Parathyroid adenoma (tissue), 2 donors: ENCODE measurements around the gene HTRA1.

Experiments
- H2AFZ ChIP-seq: fragments of 300-600 bp; sonication (generic); one replicate; pipeline ENCODE4 v1.7.0; 2017; ENCODE audit warnings: antibody characterized with exemption, mild to moderate bottlenecking
- H3K27ac ChIP-seq: fragments of 300-600 bp; sonication (generic); one replicate; pipeline ENCODE4 v1.7.0; 2017
- H3K27me3 ChIP-seq: fragments of 300-600 bp; sonication (generic); one replicate; pipeline ENCODE4 v1.7.0; 2017; ENCODE audit warnings: low read length; ENCODE audit not compliant: control insufficient read depth, insufficient read depth
- H3K36me3 ChIP-seq: fragments of 300-600 bp; sonication (generic); one replicate; pipeline ENCODE4 v1.7.0; 2017; ENCODE audit warnings: low read length; ENCODE audit not compliant: control insufficient read depth, insufficient read depth
- H3K4me1 ChIP-seq: fragments of 300-600 bp; sonication (generic); one replicate; pipeline ENCODE4 v1.7.0; 2017; ENCODE audit warnings: control low read depth
- H3K4me2 ChIP-seq: fragments of 300-600 bp; sonication (generic); one replicate; pipeline ENCODE4 v1.7.0; 2017; ENCODE audit warnings: low read length
- H3K4me3 ChIP-seq: fragments of 300-600 bp; sonication (generic); one replicate; pipeline ENCODE4 v1.7.0; 2017; ENCODE audit warnings: low read depth, low read length
- H3K79me2 ChIP-seq: fragments of 300-600 bp; sonication (generic); one replicate; pipeline ENCODE4 v1.7.0; 2017; ENCODE audit warnings: control low read depth
- H3K9ac ChIP-seq: fragments of 300-600 bp; sonication (generic); one replicate; pipeline ENCODE4 v1.7.0; 2017; ENCODE audit warnings: mild to moderate bottlenecking
- H3K9me3 ChIP-seq: fragments of 300-600 bp; sonication (generic); one replicate; pipeline ENCODE4 v1.7.0; 2017; ENCODE audit warnings: low read length; ENCODE audit not compliant: control insufficient read depth
- TF ChIP-seq, protein P1 (sequence below): fragments of 300-600 bp; sonication (generic); IDR thresholded peaks from one replicate; pipeline ENCODE4 v1.7.0; 2017; ENCODE audit warnings: antibody characterized with exemption, mild to moderate bottlenecking
- donor health status: primary hyperparathyroidism.

HTRA1 gene

DNA sequence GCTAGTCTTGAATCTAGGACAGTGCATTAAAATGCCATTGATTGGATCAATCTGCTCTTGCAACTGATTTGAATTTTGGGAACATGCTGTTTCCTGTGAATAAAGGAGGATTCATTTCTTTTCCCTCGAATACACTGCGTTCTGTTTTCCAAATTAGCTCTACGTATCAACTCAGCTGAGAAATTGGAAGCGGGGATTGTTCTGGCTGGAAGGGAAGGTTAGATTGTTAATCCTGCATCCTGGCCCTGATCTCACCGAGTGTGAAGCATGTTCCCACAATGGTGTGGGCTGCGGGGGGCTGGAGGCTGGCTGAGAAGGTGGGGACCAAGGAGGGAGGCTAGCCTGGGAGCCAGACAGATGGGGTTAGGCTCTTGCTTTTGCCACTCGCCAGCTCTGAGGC, 17.6 kb downstream of the HTRA1 start:
- H3K79me2 ChIP-seq = peaks cover 3% of the 10 kb centered on the region
- no peak overlapping the region for H3K9ac ChIP-seq
- no peak overlapping the region for H3K27ac ChIP-seq
- H3K36me3 ChIP-seq = no peaks in the 10 kb centered on the region
- H3K4me3 ChIP-seq = no peak overlapping the region
- H3K27me3 ChIP-seq = no peaks in the 10 kb centered on the region
- TF ChIP-seq, protein P1, sequence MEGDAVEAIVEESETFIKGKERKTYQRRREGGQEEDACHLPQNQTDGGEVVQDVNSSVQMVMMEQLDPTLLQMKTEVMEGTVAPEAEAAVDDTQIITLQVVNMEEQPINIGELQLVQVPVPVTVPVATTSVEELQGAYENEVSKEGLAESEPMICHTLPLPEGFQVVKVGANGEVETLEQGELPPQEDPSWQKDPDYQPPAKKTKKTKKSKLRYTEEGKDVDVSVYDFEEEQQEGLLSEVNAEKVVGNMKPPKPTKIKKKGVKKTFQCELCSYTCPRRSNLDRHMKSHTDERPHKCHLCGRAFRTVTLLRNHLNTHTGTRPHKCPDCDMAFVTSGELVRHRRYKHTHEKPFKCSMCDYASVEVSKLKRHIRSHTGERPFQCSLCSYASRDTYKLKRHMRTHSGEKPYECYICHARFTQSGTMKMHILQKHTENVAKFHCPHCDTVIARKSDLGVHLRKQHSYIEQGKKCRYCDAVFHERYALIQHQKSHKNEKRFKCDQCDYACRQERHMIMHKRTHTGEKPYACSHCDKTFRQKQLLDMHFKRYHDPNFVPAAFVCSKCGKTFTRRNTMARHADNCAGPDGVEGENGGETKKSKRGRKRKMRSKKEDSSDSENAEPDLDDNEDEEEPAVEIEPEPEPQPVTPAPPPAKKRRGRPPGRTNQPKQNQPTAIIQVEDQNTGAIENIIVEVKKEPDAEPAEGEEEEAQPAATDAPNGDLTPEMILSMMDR = no peak
- no peaks in the 10 kb centered on the region for H3K9me3 ChIP-seq
- no peak overlapping the region for H3K4me2 ChIP-seq
- no peak overlapping the region for H2AFZ ChIP-seq
- peaks cover 6% of the 10 kb centered on the region for H3K4me1 ChIP-seq

DNA sequence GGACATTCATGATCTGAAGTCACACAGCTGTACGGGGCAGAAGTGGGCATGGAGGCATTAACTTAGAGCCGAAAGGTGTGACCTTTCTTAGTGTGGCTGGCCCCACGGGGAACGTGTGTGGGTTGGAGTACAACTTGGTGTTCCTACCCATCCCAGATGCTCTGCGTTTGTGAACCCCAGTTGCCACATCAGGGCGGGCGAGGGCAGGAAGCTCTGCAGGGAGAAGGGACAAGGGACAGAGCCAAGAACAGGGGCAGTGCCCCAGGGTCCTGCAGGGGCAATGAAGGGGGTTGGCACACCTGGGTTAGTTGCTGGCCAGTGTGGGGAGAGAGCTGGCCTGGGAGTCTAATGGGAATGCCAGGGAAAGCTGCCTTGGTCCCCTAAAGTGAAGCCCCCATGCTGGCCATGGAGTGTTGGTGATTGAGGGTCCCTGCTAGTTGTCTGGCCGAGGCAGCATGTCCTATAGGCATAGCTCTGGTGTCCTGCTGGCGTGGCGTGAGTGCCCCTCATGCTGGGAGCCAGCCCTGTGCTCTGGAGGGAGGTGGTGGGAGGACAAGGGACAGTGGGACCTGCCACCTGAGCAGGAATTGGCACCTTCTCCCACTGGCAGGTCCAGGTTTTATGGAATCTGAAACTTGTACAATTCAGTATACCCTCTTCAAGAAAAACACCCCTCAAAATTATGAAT, 18.9 kb downstream of the HTRA1 start:
- Histone ChIP-seq H3K4me1 (peaks cover 5% of the 10 kb centered on the region), H3K4me2 (no peak overlapping the region), H3K9ac (no peak overlapping the region), H2AFZ (no peak overlapping the region), H3K79me2 (peaks cover 3% of the 10 kb centered on the region), H3K36me3 (no peaks in the 10 kb centered on the region), H3K9me3 (no peaks in the 10 kb centered on the region), H3K27me3 (no peaks in the 10 kb centered on the region), H3K4me3 (no peak overlapping the region), H3K27ac (no peak overlapping the region)
- TF ChIP-seq, protein P1 = no peak

DNA sequence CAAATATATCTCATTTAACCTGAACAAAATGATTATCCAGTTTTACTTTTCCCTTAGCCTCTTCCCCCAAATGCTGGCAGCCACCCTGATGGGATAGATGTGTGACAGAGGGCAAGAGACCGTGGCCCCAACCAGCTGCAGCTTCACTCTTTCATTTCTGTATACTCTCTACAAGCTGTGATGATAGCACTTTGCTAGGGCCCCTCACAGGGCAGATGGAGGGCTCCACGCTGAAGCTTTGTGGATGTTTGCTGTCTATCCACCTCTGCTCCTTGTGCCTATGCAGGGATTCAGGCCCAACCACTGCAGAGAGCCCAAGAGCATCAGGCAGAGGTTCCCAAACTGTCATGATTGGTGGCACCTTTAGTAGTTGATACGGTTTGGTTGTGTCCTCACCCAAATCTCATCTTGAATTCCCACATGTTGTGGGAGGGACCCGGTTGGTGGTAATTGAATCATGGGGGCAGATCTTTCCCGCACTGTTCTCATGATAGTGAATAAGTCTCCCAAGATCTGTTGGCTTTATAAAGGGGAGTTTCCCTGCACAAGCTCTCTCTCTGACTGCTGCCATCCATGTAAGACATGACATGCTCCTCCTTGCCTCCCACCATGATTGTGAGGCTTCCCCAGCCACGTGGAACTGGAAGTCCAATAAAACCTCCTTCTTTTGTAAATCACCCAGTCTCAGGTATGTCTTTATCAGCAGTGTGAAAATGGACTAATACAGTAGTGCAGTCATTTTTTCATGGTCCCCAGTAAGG, 20.1 kb downstream of the HTRA1 start:
- Histone ChIP-seq H2AFZ (no peak overlapping the region), H3K9ac (no peak overlapping the region), H3K79me2 (peaks cover 3% of the 10 kb centered on the region), H3K27ac (no peak overlapping the region), H3K36me3 (no peaks in the 10 kb centered on the region), H3K4me2 (no peak overlapping the region), H3K27me3 (no peaks in the 10 kb centered on the region), H3K4me3 (no peak overlapping the region), H3K4me1 (no peaks in the 10 kb centered on the region), H3K9me3 (no peaks in the 10 kb centered on the region)
- TF ChIP-seq, protein P1 = no peak

DNA sequence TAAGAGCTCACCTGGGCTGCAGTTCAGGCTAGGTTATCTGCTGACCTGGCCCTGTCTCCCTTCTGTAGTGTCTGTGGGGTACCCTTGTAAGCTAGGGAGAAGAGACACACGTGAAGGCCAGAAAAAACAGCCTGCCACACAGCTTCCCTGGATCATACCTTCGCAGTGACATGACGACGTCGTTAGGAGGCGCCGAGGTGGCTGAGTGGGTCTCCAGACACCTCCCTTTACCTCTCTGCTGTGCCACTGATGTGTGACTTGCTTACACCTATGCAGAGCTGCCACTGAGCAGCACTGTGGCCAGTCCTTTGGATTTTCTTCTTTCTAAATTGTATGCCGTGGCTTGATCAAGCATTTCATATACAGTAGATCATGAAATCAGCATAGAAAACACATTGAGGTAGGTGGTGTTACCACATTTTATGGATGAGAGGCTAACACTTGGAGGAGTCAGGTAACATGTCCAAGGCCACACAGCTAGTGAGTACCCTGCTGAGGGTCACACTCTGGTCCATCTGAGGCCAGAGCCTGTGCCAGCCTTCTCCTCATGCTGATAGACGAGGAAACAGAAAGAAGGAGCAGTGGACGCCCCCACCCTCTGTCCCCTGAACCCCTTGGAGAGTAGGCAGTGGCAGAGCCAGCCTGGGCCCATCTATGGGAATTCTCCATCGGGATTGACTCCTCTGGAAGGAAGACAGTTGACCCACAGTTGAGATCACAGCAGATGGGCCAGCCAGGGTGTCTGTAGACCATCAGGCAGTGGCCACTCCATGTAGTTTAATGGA, 23.1 kb downstream of the HTRA1 start:
- no peaks in the 10 kb centered on the region for H3K9me3 ChIP-seq
- no peak overlapping the region for H2AFZ ChIP-seq
- H3K36me3 ChIP-seq = no peaks in the 10 kb centered on the region
- H3K4me1 ChIP-seq = no peaks in the 10 kb centered on the region
- no peak overlapping the region for H3K9ac ChIP-seq
- no peak overlapping the region for H3K4me3 ChIP-seq
- TF ChIP-seq, protein P1 = no peak
- no peaks in the 10 kb centered on the region for H3K27me3 ChIP-seq
- H3K4me2 ChIP-seq = no peak overlapping the region
- no peak overlapping the region for H3K27ac ChIP-seq
- H3K79me2 ChIP-seq = no peaks in the 10 kb centered on the region
